HEK293 (cell line): ENCODE results near the gene PADI3.

Experiments
- CTCF ChIA-PET: fragments of 350-600 bp; formaldehyde crosslinking; extraction: SDS; loops from one replicate; lab custom pipeline; 2021; ENCODE audit warnings: antibody characterized with exemption; lab: Yijun Ruan, JAX
- POLR2A ChIA-PET: fragments of 300-600 bp; formaldehyde crosslinking; extraction: SDS; loops from one replicate; lab custom pipeline; 2020; ENCODE audit warnings: antibody characterized with exemption, inconsistent platforms; lab: Yijun Ruan, JAX
- H3K27ac ChIP-seq: fragments of 200-500 bp; sonication (Bioruptor generic); 2 replicates; pipeline ENCODE4 v1.5.1; 2014; ENCODE audit warnings: low read depth, low read length, control low read depth, inconsistent platforms; ENCODE audit errors: extremely low read depth
- H3K36me3 ChIP-seq, 2 experiments: fragments of 200-500 bp in 1 of 2; sonication (Bioruptor generic) in 1 of 2; 1 replicate in 1 of 2; 2 replicates in 1 of 2; pipeline ENCODE4 v1.5.1; 2014 to 2017; ENCODE audit warnings: inconsistent platforms in 2 of 2, low read length in 2 of 2; ENCODE audit not compliant: control insufficient read depth in 2 of 2, insufficient read depth in 1 of 2
- H3K4me1 ChIP-seq: fragments of 200-500 bp; sonication (Bioruptor generic); 2 replicates; pipeline ENCODE4 v1.5.1; 2014; ENCODE audit warnings: mild to moderate bottlenecking, low read length, inconsistent platforms; ENCODE audit not compliant: control insufficient read depth, insufficient read depth
- H3K4me3 ChIP-seq: 2 replicates; pipeline ENCODE4 v1.5.1; 2011; ENCODE audit warnings: low read depth, mild to moderate bottlenecking, control low read depth, low read length, moderate library complexity
- H3K9me3 ChIP-seq: fragments of 200-500 bp; sonication (Bioruptor generic); 2 replicates; pipeline ENCODE4 v1.5.1; 2014; ENCODE audit warnings: low read depth, low read length, inconsistent platforms; ENCODE audit not compliant: control insufficient read depth, insufficient read depth
- CTCF ChIP-seq: fragments of 450-650 bp; formaldehyde crosslinking; IDR thresholded peaks from 2 replicates; pipeline ENCODE4 v1.5.1; 2016; ENCODE audit warnings: missing biosample characterization, missing genetic modification characterization
- GLIS1 ChIP-seq: fragments of 450-650 bp; formaldehyde crosslinking; IDR thresholded peaks from 2 replicates; pipeline ENCODE4 v1.5.1; 2016; ENCODE audit warnings: missing biosample characterization, missing genetic modification characterization
- GLIS2 ChIP-seq: fragments of 450-650 bp; formaldehyde crosslinking; IDR thresholded peaks from 2 replicates; pipeline ENCODE4 v1.5.1; 2016; ENCODE audit warnings: missing biosample characterization, missing genetic modification characterization
- PRDM6 ChIP-seq: fragments of 450-650 bp; formaldehyde crosslinking; IDR thresholded peaks from 2 replicates; pipeline ENCODE4 v1.5.1; 2017; ENCODE audit warnings: missing biosample characterization, missing genetic modification characterization
- SALL2 ChIP-seq: fragments of 450-650 bp; formaldehyde crosslinking; IDR thresholded peaks from 2 replicates; pipeline ENCODE4 v1.5.0; 2017; ENCODE audit warnings: missing biosample characterization, mild to moderate bottlenecking, missing genetic modification characterization, borderline replicate concordance
- SCRT1 ChIP-seq: fragments of 450-650 bp; formaldehyde crosslinking; IDR thresholded peaks from 2 replicates; pipeline ENCODE4 v1.5.1; 2016; ENCODE audit warnings: missing biosample characterization, missing genetic modification characterization, borderline replicate concordance
- SCRT2 ChIP-seq: fragments of 450-650 bp; formaldehyde crosslinking; IDR thresholded peaks from 2 replicates; pipeline ENCODE4 v1.5.1; 2016; ENCODE audit warnings: missing biosample characterization, missing genetic modification characterization
- WT1 ChIP-seq: fragments of 450-650 bp; formaldehyde crosslinking; IDR thresholded peaks from 2 replicates; pipeline ENCODE4 v1.5.1; 2016; ENCODE audit warnings: missing biosample characterization, missing genetic modification characterization
- YY1 ChIP-seq: fragments of 450-650 bp; formaldehyde crosslinking; IDR thresholded peaks from 2 replicates; pipeline ENCODE4 v1.5.1; 2018; ENCODE audit warnings: missing biosample characterization, missing genetic modification characterization
- ZFP37 ChIP-seq: fragments of 450-650 bp; formaldehyde crosslinking; IDR thresholded peaks from 2 replicates; pipeline ENCODE4 v1.5.1; 2016; ENCODE audit warnings: missing biosample characterization, missing genetic modification characterization
- ZNF214 ChIP-seq: fragments of 450-650 bp; formaldehyde crosslinking; IDR thresholded peaks from 2 replicates; pipeline ENCODE4 v1.5.1; 2017; ENCODE audit warnings: missing biosample characterization, mild to moderate bottlenecking, missing genetic modification characterization, borderline replicate concordance
- ZNF223 ChIP-seq: fragments of 450-650 bp; formaldehyde crosslinking; IDR thresholded peaks from 2 replicates; pipeline ENCODE4 v1.5.1; 2016; ENCODE audit warnings: missing biosample characterization, missing genetic modification characterization
- ZNF23 ChIP-seq: fragments of 450-650 bp; formaldehyde crosslinking; IDR thresholded peaks from 2 replicates; pipeline ENCODE4 v1.5.1; 2016; ENCODE audit warnings: missing biosample characterization, missing genetic modification characterization, borderline replicate concordance
- ZNF280C ChIP-seq: fragments of 450-650 bp; formaldehyde crosslinking; IDR thresholded peaks from 2 replicates; pipeline ENCODE4 v1.5.1; 2016; ENCODE audit warnings: missing biosample characterization, missing genetic modification characterization
- ZNF449 ChIP-seq: fragments of 450-650 bp; formaldehyde crosslinking; IDR thresholded peaks from 2 replicates; pipeline ENCODE4 v1.5.1; 2017; ENCODE audit warnings: missing biosample characterization, mild to moderate bottlenecking, missing genetic modification characterization, moderate library complexity
- ZNF48 ChIP-seq: fragments of 450-650 bp; formaldehyde crosslinking; IDR thresholded peaks from 2 replicates; pipeline ENCODE4 v1.5.1; 2016; ENCODE audit warnings: missing biosample characterization, missing genetic modification characterization
- ZNF529 ChIP-seq: fragments of 450-650 bp; formaldehyde crosslinking; IDR thresholded peaks from 2 replicates; pipeline ENCODE4 v1.5.1; 2017; ENCODE audit warnings: missing genetic modification characterization, missing biosample characterization; ENCODE audit not compliant: insufficient replicate concordance
- ZNF530 ChIP-seq: fragments of 450-650 bp; formaldehyde crosslinking; IDR thresholded peaks from 2 replicates; pipeline ENCODE4 v1.5.1; 2016; ENCODE audit warnings: low read depth, missing biosample characterization, missing genetic modification characterization
- ZNF548 ChIP-seq: fragments of 450-650 bp; formaldehyde crosslinking; IDR thresholded peaks from 2 replicates; pipeline ENCODE4 v1.5.1; 2016; ENCODE audit warnings: missing biosample characterization, missing genetic modification characterization
- ZNF585B ChIP-seq: fragments of 450-650 bp; formaldehyde crosslinking; IDR thresholded peaks from 2 replicates; pipeline ENCODE4 v1.5.1; 2016; ENCODE audit warnings: missing biosample characterization, missing genetic modification characterization
- ZNF600 ChIP-seq: fragments of 450-650 bp; formaldehyde crosslinking; IDR thresholded peaks from 2 replicates; pipeline ENCODE4 v1.5.1; 2016; ENCODE audit warnings: missing biosample characterization, missing genetic modification characterization
- ZNF621 ChIP-seq: fragments of 450-650 bp; formaldehyde crosslinking; IDR thresholded peaks from 2 replicates; pipeline ENCODE4 v1.5.1; 2017; ENCODE audit warnings: missing biosample characterization, missing genetic modification characterization
- ZNF664 ChIP-seq: fragments of 450-650 bp; formaldehyde crosslinking; IDR thresholded peaks from 2 replicates; pipeline ENCODE4 v1.5.1; 2016; ENCODE audit warnings: missing biosample characterization, missing genetic modification characterization
- ZNF76 ChIP-seq: fragments of 450-650 bp; formaldehyde crosslinking; IDR thresholded peaks from 2 replicates; pipeline ENCODE4; 2016; ENCODE audit warnings: low read depth, missing biosample characterization, missing genetic modification characterization, borderline replicate concordance
- ZNF776 ChIP-seq: fragments of 450-650 bp; formaldehyde crosslinking; IDR thresholded peaks from 2 replicates; pipeline ENCODE4 v1.5.0; 2017; ENCODE audit warnings: missing biosample characterization, missing genetic modification characterization, borderline replicate concordance

PADI3 gene

GRCh38 chr1:17274186-17275170, 25.6 kb downstream of the PADI3 start:
- H3K9me3 ChIP-seq = no peaks in the 10 kb centered on the region
- no peak for TF ChIP-seq ZNF48 (tag by site-specific recombination)
- peak; percentile 75 for TF ChIP-seq CTCF (tag by site-specific recombination)
- TF ChIP-seq ZNF223 (tag by site-specific recombination) = no peak
- TF ChIP-seq ZNF600 (tag by site-specific recombination) = 0 out of 2 replicates have a peak, but pooled peaks have one; percentile 21
- TF ChIP-seq ZNF529 (tag by site-specific recombination) = no peak
- TF ChIP-seq ZNF280C (tag by site-specific recombination) = no peak
- no peak for TF ChIP-seq ZNF621 (tag by site-specific recombination)
- TF ChIP-seq ZNF548 (tag by site-specific recombination) = no peak
- TF ChIP-seq GLIS1 (tag by site-specific recombination) = no peak
- TF ChIP-seq ZNF23 (tag by site-specific recombination) = no peak
- no peak for TF ChIP-seq YY1
- no peak for TF ChIP-seq PRDM6 (tag by site-specific recombination)
- 0 out of 2 replicates have a peak, but pooled peaks have one; percentile 24 for TF ChIP-seq SCRT2 (tag by site-specific recombination)
- TF ChIP-seq SCRT1 (tag by site-specific recombination) = no peak
- TF ChIP-seq ZNF449 (tag by site-specific recombination) = no peak
- no peak for TF ChIP-seq ZNF776 (tag by site-specific recombination)
- TF ChIP-seq GLIS2 = no peak
- no peak for TF ChIP-seq ZNF214 (tag by site-specific recombination)
- no peak for TF ChIP-seq SALL2
- TF ChIP-seq WT1 (tag by site-specific recombination) = no peak
- no peak for TF ChIP-seq ZNF585B (tag by site-specific recombination)
- TF ChIP-seq ZNF530 (tag by site-specific recombination) = no peak
- TF ChIP-seq ZNF76 (tag by site-specific recombination) = no peak
- no peak for TF ChIP-seq ZFP37
- TF ChIP-seq ZNF664 = no peak
- no peaks in the 10 kb centered on the region for H3K4me1 ChIP-seq
- ChIA-PET CTCF (interaction anchor here (0.6 to 3.0 kb wide), 38 partner anchors 8 to 910 kb away, joined by 3 to 30 read pairs (median 4); partner anchors contain the start of gene PADI3), POLR2A (no interaction called here)
- no peaks in the 10 kb centered on the region for H3K36me3 ChIP-seq
- no peak overlapping the region for H3K4me3 ChIP-seq
- no peak overlapping the region for H3K27ac ChIP-seq
